H9 (cell line): Measurements from ENCODE around the gene EVI5. TPM values are rescaled to one million over a fixed set of nuclear protein-coding genes. Genes with fewer than 3 reads are reported as not detected.
"Not testable (repeated sequence)": the region's sequence is repeated elsewhere in the genome, so short reads cannot be mapped to it uniquely, and the experiment has no call there.

Experiments
- DNase-seq: peaks from one replicate; pipeline ENCODE4 v3.0.0-alpha.2; 2017
- H2AFZ ChIP-seq: one replicate; pipeline ENCODE4 v1.6.1; 2013; ENCODE audit warnings: mild to moderate bottlenecking, low read length, control low read depth, moderate library complexity
- H2AK5ac ChIP-seq: 2 replicates; pipeline ENCODE4 v1.6.1; 2013; ENCODE audit warnings: low read length, control low read depth, mixed read lengths; ENCODE audit not compliant: insufficient read length
- H2BK120ac ChIP-seq: one replicate; pipeline ENCODE4 v1.6.1; 2013; ENCODE audit warnings: low read depth, mild to moderate bottlenecking, low read length, control low read depth, inconsistent platforms; ENCODE audit not compliant: poor library complexity, severe bottlenecking
- H2BK12ac ChIP-seq: 2 replicates; pipeline ENCODE4 v1.6.1; 2013; ENCODE audit warnings: low read length, control low read depth, mixed read lengths, low read depth; ENCODE audit not compliant: insufficient read length
- H2BK15ac ChIP-seq: 2 replicates; pipeline ENCODE4 v1.6.1; 2013; ENCODE audit warnings: low read depth, low read length, control low read depth
- H2BK20ac ChIP-seq: one replicate; pipeline ENCODE4 v1.6.1; 2013; ENCODE audit warnings: low read depth, mild to moderate bottlenecking, low read length, control low read depth, inconsistent platforms; ENCODE audit not compliant: poor library complexity, severe bottlenecking
- H2BK5ac ChIP-seq: 2 replicates; pipeline ENCODE4 v1.6.1; 2013; ENCODE audit warnings: low read length, control low read depth, mixed read lengths; ENCODE audit not compliant: insufficient read length
- H3K14ac ChIP-seq: 2 replicates; pipeline ENCODE4 v1.6.1; 2013; ENCODE audit warnings: low read length, control low read depth; ENCODE audit not compliant: insufficient read depth
- H3K18ac ChIP-seq: 2 replicates; pipeline ENCODE4 v1.6.1; 2013; ENCODE audit warnings: low read depth, mild to moderate bottlenecking, mixed read lengths, low read length, control low read depth; ENCODE audit not compliant: insufficient read length
- H3K23ac ChIP-seq: 2 replicates; pipeline ENCODE4 v1.6.1; 2013; ENCODE audit warnings: low read length, control low read depth, mixed read lengths, low read depth; ENCODE audit not compliant: insufficient read length
- H3K23me2 ChIP-seq: 2 replicates; pipeline ENCODE4 v1.6.1; 2013; ENCODE audit warnings: low read depth, mild to moderate bottlenecking, mixed read lengths, low read length, control low read depth; ENCODE audit not compliant: insufficient read length, poor library complexity, severe bottlenecking
- H3K27ac ChIP-seq: 2 replicates; pipeline ENCODE4 v1.5.1; 2013; ENCODE audit warnings: low read length, control low read depth, mixed read lengths, low read depth; ENCODE audit not compliant: insufficient read length
- H3K27me3 ChIP-seq: 2 replicates; pipeline ENCODE4 v1.6.1; 2013; ENCODE audit warnings: low read length, control low read depth, inconsistent platforms; ENCODE audit not compliant: insufficient read depth
- H3K4ac ChIP-seq: 2 replicates; pipeline ENCODE4 v1.6.1; 2013; ENCODE audit warnings: low read depth, mild to moderate bottlenecking, control low read depth, inconsistent platforms, low read length, moderate library complexity
- H3K4me1 ChIP-seq: 2 replicates; pipeline ENCODE4 v1.6.1; 2013; ENCODE audit warnings: low read length, control low read depth, inconsistent platforms; ENCODE audit not compliant: insufficient read depth
- H3K4me2 ChIP-seq: 2 replicates; pipeline ENCODE4 v1.6.1; 2013; ENCODE audit warnings: low read length, control low read depth, mixed read lengths; ENCODE audit not compliant: insufficient read length, insufficient read depth
- H3K56ac ChIP-seq: 2 replicates; pipeline ENCODE4 v1.6.1; 2013; ENCODE audit warnings: low read depth, mild to moderate bottlenecking, mixed read lengths, low read length, control low read depth; ENCODE audit not compliant: insufficient read length
- H3K79me1 ChIP-seq: 2 replicates; pipeline ENCODE4 v1.6.1; 2013; ENCODE audit warnings: low read depth, mild to moderate bottlenecking, moderate library complexity, low read length, control low read depth, inconsistent platforms; ENCODE audit not compliant: insufficient read depth, poor library complexity, severe bottlenecking
- H3K79me2 ChIP-seq: 2 replicates; pipeline ENCODE4 v1.6.1; 2013; ENCODE audit warnings: low read length, control low read depth, inconsistent platforms; ENCODE audit not compliant: insufficient read depth
- H3K9ac ChIP-seq: 2 replicates; pipeline ENCODE4 v1.6.1; 2013; ENCODE audit warnings: low read length, control low read depth, mixed read lengths; ENCODE audit not compliant: insufficient read length; ENCODE audit errors: extremely low read depth
- H3K9me3 ChIP-seq: one replicate; pipeline ENCODE4 v1.6.1; 2013; ENCODE audit warnings: low read depth, low read length, inconsistent platforms; ENCODE audit not compliant: control insufficient read depth
- H3T11ph ChIP-seq: one replicate; pipeline ENCODE4 v1.6.1; 2013; ENCODE audit warnings: mild to moderate bottlenecking, low read length, control low read depth, inconsistent platforms
- H4K20me1 ChIP-seq: one replicate; pipeline ENCODE4 v1.6.1; 2013; ENCODE audit not compliant: control insufficient read depth, insufficient read length, insufficient read depth
- H4K5ac ChIP-seq: 2 replicates; pipeline ENCODE4 v1.6.1; 2013; ENCODE audit warnings: low read depth, mild to moderate bottlenecking, mixed read lengths, low read length, control low read depth; ENCODE audit not compliant: insufficient read length
- H4K8ac ChIP-seq: replicated peaks from 2 replicates; pipeline ENCODE4 v1.6.1; 2013; ENCODE audit warnings: low read length, control low read depth, mixed read lengths, low read depth; ENCODE audit not compliant: insufficient read length
- H4K91ac ChIP-seq: 2 replicates; pipeline ENCODE4 v1.6.1; 2013; ENCODE audit warnings: low read depth, mild to moderate bottlenecking, moderate library complexity, mixed read lengths, low read length, control low read depth; ENCODE audit not compliant: insufficient read length
- H3K27ac Mint-ChIP-seq, 3 experiments: 2 replicates in 2 of 3; 3 replicates in 1 of 3; pipeline ENCODE4 v1.8.0; 2020 to 2021; ENCODE audit warnings: mixed read lengths in 3 of 3, mild to moderate bottlenecking in 1 of 3, moderate library complexity in 1 of 3
- H3K27me3 Mint-ChIP-seq: 2 replicates; pipeline ENCODE4 v1.8.0; 2021; ENCODE audit warnings: low read depth, mild to moderate bottlenecking, moderate library complexity, mixed read lengths
- H3K36me3 Mint-ChIP-seq, 3 experiments: 2 replicates in 2 of 3; 3 replicates in 1 of 3; pipeline ENCODE4 v1.8.0; 2020 to 2021; ENCODE audit warnings: low read depth in 3 of 3, mixed read lengths in 3 of 3; ENCODE audit not compliant: insufficient read depth in 1 of 3
- H3K4me1 Mint-ChIP-seq, 2 experiments: 2 replicates each; pipeline ENCODE4 v1.8.0; 2020; ENCODE audit warnings: mixed read lengths in 2 of 2
- H3K4me3 Mint-ChIP-seq, 2 experiments: 2 replicates in 1 of 2; 3 replicates in 1 of 2; pipeline ENCODE4 v1.8.0; 2020 to 2021; ENCODE audit warnings: mild to moderate bottlenecking in 2 of 2, mixed read lengths in 2 of 2, moderate library complexity in 1 of 2
- H3K9me3 Mint-ChIP-seq, 2 experiments: 2 replicates in 1 of 2; 3 replicates in 1 of 2; pipeline ENCODE4 v1.8.0; 2020; ENCODE audit warnings: mild to moderate bottlenecking in 2 of 2, mixed read lengths in 2 of 2, moderate library complexity in 1 of 2
- WGBS: extraction: QIAGEN DNeasy Blood & Tissue Kit; methylation state at CpG from one replicate; pipeline ENCODE4 v1.1.7; 2013; ENCODE audit warnings: missing lambda C conversion rate, low lambda C conversion rate, mixed read lengths; ENCODE audit not compliant: insufficient read length; ENCODE audit errors: extremely low coverage; 5-methylcytosine and 5-hydroxymethylcytosine counted together
- total RNA-seq: library from RNA; stranded (reverse); gene quantifications from 2 replicates; pipeline ENCODE4 v1.2.1, GENCODE V29; 2021
- TF ChIP-seq, protein P1 (sequence below): fragments of 200-600 bp; sonication (generic); conservative IDR thresholded peaks from 3 replicates; pipeline ENCODE4 v1.8.0; 2021; ENCODE audit warnings: antibody characterized with exemption, mild to moderate bottlenecking

The EVI5 gene
- total RNA-seq, 1 experiment from 2014 or later = 9.7 TPM

DNA sequence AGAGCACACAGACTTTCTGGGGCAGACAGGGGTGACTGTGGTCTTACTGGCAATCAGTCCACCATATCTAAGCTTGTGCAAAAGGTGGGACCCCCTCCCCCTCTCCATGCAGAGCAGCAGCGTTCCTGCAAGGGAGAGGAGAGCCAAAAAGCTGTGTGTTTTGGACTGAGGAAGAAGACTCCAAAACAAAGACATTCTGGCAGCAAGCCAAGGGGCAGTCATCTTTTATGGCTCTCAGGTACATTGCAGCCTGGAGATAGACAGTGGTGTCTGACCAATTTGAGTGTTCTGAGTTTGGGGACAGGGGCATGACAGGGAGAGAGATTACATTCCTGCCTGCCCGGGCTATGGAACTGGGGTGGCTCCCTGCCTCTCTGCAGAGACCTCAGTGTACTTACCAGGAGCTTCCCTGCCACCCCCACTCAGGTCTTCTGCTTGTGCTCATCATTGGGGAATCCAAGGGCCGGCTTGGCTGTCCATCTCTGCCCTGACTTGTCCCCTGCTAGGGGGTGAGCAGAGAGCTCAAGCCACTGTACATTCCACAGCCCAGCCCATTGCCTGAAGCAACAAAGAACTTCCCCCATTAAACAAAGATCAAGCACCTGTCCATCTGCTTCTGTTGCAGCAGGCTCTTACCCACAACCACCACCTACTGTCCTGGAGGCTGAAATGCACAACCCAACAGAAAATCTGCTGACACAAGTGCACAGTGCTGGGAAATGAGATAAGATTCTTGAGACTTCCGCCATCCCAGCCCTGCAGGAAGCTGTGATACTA, 131.1 kb downstream of the EVI5 start:
- Histone ChIP-seq H3K14ac (no peak overlapping the region), H2AK5ac (no peak overlapping the region), H3K18ac (no peak overlapping the region), H2BK5ac (no peak overlapping the region), H2BK15ac (no peak overlapping the region), H3K4me1 (no peaks in the 10 kb centered on the region), H3K56ac (no peak overlapping the region), H3K4ac (no peak overlapping the region), H4K5ac (no peak overlapping the region), H2BK120ac (no peak overlapping the region), H2BK12ac (no peak overlapping the region), H3K27ac (no peak overlapping the region), H3K4me2 (no peak overlapping the region), H3K9ac (no peak overlapping the region), H3K79me1 (no peaks in the 10 kb centered on the region), H2BK20ac (no peak overlapping the region), H4K91ac (no peak overlapping the region), H3K79me2 (no peaks in the 10 kb centered on the region), H4K8ac (no peak overlapping the region), H2AFZ (no peak overlapping the region), H3K23me2 (no peaks in the 10 kb centered on the region), H3K9me3 (no peaks in the 10 kb centered on the region), H3K23ac (no peak overlapping the region), H4K20me1 (no peaks in the 10 kb centered on the region), H3T11ph (no peak overlapping the region), H3K27me3 (no peaks in the 10 kb centered on the region)
- DNase-seq = no peak
- Mint-ChIP-seq H3K36me3 (peaks cover 20 to 36% (median 32%) of the 10 kb centered on the region in 3 experiments), H3K27me3 (no peaks in the 10 kb centered on the region), H3K4me3 (no peak overlapping the region), H3K9me3 (peaks cover 13 to 25% of the 10 kb centered on the region in 2 experiments), H3K4me1 (no peaks in the 10 kb centered on the region), H3K27ac (no peak overlapping the region)
- WGBS = no CpG with 5 or more reads among the region's 4 CpGs
- TF ChIP-seq, protein P1, sequence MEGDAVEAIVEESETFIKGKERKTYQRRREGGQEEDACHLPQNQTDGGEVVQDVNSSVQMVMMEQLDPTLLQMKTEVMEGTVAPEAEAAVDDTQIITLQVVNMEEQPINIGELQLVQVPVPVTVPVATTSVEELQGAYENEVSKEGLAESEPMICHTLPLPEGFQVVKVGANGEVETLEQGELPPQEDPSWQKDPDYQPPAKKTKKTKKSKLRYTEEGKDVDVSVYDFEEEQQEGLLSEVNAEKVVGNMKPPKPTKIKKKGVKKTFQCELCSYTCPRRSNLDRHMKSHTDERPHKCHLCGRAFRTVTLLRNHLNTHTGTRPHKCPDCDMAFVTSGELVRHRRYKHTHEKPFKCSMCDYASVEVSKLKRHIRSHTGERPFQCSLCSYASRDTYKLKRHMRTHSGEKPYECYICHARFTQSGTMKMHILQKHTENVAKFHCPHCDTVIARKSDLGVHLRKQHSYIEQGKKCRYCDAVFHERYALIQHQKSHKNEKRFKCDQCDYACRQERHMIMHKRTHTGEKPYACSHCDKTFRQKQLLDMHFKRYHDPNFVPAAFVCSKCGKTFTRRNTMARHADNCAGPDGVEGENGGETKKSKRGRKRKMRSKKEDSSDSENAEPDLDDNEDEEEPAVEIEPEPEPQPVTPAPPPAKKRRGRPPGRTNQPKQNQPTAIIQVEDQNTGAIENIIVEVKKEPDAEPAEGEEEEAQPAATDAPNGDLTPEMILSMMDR = no peak

DNA sequence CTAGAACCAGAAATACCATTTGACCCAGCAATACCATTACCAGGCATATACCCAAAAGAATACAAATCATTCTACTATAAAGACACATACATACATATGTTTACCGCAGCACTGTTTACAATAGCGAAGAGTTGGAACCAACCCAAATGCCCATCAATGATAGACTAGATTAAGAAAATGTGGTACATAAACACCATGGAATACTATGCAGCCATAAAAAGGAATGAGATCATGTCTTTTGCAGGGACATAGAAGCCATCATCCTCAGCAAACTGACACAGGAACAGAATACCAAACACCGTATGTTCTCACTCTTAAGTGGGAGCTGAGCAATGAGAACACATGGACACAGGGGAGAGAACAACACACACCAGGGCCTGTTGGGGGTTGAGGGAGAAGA, 144.2 kb downstream of the EVI5 start:
- not testable (repeated sequence) for H4K8ac ChIP-seq, H2AFZ ChIP-seq, H3K9me3 Mint-ChIP-seq, H3K27me3 Mint-ChIP-seq, H3K79me1 ChIP-seq, H3K27ac Mint-ChIP-seq, H2BK20ac ChIP-seq, H3K9ac ChIP-seq, H3K4me1 ChIP-seq, H4K20me1 ChIP-seq, H3K4ac ChIP-seq, H4K91ac ChIP-seq, DNase-seq, H2BK15ac ChIP-seq, H3K27ac ChIP-seq, H2BK120ac ChIP-seq, H3K18ac ChIP-seq, H3K9me3 ChIP-seq, H3K4me3 Mint-ChIP-seq, H2AK5ac ChIP-seq, H3K27me3 ChIP-seq, H2BK5ac ChIP-seq, H3K79me2 ChIP-seq, H3K4me1 Mint-ChIP-seq, H3K23ac ChIP-seq, H3K14ac ChIP-seq, H4K5ac ChIP-seq, H2BK12ac ChIP-seq, H3K4me2 ChIP-seq, H3T11ph ChIP-seq, H3K23me2 ChIP-seq, H3K56ac ChIP-seq
- H3K36me3 Mint-ChIP-seq = peaks cover 7 to 11% (median 8%) of the 10 kb centered on the region in 3 experiments
- WGBS = no CpG with 5 or more reads among the region's 3 CpGs
